ENCODE results near the gene LSMEM2.
A peak's percentile ranks its signal among the peaks of the same experiment; 100 is the strongest.
"Not testable (repeated sequence)": the region's sequence is repeated elsewhere in the genome, so short reads cannot be mapped to it uniquely, and the experiment has no call there.

Gene LSMEM2

DNA sequence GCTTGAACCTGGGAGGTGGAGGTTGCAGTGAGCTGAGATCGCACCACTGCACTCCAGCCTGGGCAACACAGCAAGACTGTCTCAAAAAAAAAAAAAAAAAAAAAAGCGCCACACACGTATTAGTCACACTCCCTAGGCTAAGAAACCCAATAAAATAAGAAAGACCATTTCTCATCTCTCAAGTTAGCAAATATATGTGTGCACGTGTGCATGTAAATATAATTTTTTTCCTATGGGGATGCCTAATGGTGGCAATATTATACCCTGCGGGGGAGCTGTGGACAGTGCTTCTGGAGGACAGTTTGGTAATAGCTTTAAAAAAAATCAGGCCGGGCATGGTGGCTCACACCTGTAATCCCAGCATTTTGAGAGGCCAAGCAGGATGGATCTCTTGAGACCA is 5.2 kb downstream of the LSMEM2 start:
- DNase-seq, result not testable (repeated sequence)

GRCh38 chr3:50286322-50287227 is 7.7 kb downstream of the LSMEM2 start:
- DNase-seq, result no peak

- DNase-seq, result no peak
These were observed 8.4 kb downstream of the LSMEM2 start for GRCh38 chr3:50287262-50287661.

GRCh38 chr3:50288387-50289007 is 9.6 kb downstream of the LSMEM2 start:
- no peak for DNase-seq

DNA sequence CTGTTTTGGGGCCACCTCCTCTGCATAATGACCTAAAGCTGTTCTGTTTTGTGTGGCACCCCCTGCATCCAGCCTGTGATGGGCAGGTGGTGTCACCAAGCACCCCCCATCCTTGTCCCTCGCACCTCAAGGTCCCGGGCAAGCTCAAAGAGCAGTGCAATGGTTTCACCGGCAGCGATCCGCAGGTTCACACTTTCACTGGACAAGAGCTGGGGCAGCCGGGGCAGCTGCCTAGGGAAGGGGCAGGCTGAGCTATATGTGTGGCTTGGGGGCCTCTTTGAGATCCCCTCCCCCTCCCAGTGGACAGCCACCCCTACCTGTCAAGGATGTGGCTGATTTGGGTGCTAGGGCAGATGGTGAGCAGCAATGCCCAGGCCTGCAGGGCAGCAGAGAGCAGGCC is 10.2 kb downstream of the LSMEM2 start:
- DNase-seq, result no peak

- no peak for DNase-seq
These were observed 11.3 kb downstream of the LSMEM2 start for GRCh38 chr3:50290161-50290641.

GRCh38 chr3:50292159-50293078 is 13.5 kb downstream of the LSMEM2 start, which contains the start of gene IFRD2:
TSS of gene IFRD2 (minus strand) at chr3:50292429. CDS start at chr3:50292274, 155 bp downstream.
- peak; percentile 94 to 97 for DNase-seq

DNA sequence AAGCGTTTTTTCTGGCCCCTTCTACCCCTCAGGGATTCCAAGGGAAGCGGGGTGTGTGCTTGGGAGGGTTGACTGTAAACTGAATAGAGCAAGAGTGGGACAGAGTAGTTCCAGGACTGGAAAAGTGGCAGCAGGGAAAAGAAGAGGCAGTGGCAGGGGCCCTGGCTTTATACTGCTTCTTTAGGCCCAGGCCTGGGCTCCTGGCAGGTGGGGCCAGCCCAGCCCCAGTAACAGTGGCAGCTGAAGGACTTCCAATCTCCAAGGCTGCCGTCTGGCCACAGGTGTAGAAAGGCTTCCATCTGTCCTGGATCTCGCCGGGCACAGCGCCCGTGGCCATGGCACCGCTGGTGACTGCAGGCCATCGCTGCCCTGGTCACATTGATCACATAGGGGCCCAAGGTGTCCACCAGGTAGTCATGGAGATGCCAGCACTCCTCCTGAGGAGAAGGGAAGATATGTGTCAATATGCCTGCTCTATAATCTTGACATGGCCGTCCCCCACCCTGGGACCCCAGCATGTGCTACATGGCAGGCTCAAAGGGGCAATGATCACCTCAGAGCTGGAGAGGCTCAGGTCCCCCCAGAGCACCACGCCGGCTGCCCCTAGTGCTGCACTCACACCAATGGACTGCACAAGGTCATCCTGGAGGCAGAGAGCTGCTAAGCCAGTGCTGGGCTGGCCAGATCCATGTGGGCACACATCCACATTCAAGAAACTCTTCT is 14.4 kb downstream of the LSMEM2 start:
- DNase-seq, result no peak

- DNase-seq, result no peak
These were observed 15.2 kb downstream of the LSMEM2 start for GRCh38 chr3:50294089-50294488.

- DNase-seq, result no peak
These were observed 15.9 kb downstream of the LSMEM2 start for GRCh38 chr3:50294492-50295403.

DNA sequence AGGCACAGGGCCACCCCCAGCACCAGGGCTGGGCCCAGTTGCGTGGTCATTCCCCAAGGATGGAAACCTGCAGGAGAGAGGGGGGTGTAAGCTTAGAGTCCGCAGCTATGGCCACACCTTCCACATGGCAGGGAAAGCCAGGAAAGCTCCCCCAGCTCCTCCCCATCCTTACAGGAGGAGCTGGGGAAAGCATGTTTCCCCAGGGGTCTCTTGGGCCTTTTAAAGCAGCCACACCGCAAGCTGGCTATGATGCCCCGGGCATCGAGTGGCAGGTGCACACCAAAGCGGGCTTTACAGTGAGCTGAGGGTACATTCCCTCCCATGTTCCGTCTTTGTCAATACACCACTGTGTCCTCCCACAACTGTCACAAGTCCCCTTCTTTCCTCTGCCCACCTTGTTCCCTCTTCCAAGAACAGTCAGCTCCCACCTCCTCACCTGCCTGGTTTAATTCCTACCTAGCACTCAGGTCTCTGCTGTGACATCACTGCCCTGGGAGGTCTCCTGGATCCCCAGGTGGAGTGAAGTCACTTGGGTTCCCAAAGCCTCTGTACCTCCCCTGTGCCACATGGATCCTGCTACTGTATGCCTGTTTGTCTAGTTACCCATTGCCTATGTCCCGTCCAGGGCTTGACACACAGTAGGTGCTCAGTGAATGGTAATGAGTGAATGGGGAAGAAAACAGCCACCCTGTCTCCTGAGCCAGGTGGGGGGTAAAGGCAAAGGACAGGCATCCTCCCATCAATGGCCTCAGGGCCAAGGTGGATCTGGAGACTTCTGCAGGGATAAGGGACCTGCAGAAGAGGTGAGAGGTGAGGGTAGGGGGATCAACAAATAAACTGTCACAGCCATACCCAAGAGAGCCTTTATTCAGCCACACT is 16.9 kb downstream of the LSMEM2 start:
- DNase-seq, result no peak

DNA sequence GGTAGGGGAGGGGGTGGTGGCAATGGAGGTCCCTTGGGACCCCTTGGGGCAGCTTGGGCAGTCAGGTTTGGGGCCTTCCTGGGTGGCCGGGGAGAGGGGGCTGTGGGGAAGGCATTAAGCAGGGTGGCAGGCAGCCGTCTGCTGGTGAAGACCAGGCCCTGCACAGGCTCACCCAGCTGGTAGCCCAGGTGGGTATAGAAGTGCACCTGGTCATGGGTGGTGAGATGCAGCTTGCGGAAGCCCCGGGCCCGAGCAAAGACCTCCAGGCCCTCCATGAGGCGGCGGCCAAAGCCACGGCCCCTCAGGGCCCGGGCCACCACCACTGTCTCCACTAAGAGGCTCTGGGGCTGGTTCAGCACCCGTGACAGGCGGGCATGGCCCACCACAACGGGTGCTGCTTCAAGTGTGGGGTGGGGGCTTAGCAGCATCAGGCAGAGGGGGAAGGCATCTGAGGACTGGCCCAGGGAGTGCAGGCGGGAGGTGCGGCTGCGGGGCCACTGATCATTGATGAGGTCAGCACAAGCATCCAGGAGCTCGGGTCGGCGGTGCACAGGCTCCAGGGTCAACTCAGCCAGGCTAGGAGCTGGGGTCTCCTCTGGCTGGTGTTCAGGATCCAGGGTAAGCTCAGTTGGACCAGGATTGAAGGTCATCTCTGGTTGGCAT is 18.0 kb downstream of the LSMEM2 start:
- DNase-seq, result no peak

GRCh38 chr3:50297384-50297775 is 18.5 kb downstream of the LSMEM2 start:
- no peak for DNase-seq

DNA sequence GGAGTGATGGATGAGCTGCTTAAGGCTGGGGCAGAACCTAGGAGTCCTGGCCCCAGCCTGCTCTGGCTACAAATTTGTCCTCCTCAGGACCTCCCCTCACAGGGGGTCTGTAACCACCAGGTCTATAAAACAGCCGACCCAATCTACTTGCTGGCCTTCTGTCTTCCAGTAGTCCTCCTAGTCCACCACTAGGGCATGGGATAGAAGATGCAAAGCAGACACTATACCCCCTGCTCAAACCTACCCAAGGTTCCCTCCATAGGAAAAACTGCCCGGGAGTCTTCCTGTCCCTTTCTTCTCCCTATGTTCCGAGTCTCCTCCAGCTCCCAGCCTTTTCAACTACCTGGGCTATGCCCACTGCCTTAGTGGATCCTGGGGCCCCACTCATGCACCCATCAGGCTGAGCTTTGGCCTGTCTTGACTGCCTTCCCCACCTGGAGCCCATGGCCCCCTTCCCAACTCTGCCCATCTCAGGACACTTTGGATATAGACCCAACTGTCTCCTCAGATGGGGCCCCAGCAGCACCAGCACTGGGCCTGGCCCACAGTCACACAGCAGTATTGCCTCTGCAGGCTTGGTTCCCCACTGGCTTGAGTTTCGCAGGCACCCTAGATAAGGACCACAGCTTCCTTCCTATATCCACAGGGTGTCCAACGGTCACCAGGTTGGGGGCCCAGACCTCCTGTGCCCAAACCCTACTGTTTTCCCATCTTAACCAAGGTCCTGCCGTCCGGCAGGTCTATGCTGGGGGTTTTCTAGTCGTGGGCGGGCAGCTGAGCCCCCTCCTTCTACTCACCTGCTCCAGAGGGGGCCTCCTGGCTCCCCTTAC is 19.2 kb downstream of the LSMEM2 start:
- DNase-seq, result no peak

- peak; percentile 100 for DNase-seq
These were observed 20.1 kb downstream of the LSMEM2 start, which contains the start of the genes HYAL3 and NAA80 for GRCh38 chr3:50298836-50299637. TSS of gene HYAL3 (minus strand) at chr3:50299405. CDS start at chr3:50295602, 3,803 bp downstream. TSS of gene NAA80 (minus strand) at chr3:50299405. CDS start at chr3:50297463, 1,942 bp downstream.

- no peak for DNase-seq
These were observed 20.7 kb downstream of the LSMEM2 start for GRCh38 chr3:50299638-50299928.

GRCh38 chr3:50299929-50300680 is 21.2 kb downstream of the LSMEM2 start:
- no peak for DNase-seq
